Activated T-helper 9 cell treated with anti-CD3 and anti-CD28 coated beads, Interleukin-2, amount 50 U/mL, for 16 hours (primary cell): ENCODE data around the gene PDCD2.
"Not testable (repeated sequence)": the region's sequence is repeated elsewhere in the genome, so short reads cannot be mapped to it uniquely, and the experiment has no call there.

Experiments used
- DNase-seq: peaks from one replicate; pipeline ENCODE4 v3.0.0-alpha.2; 2020; ENCODE audit warnings: low read depth

PDCD2 gene

GRCh38 chr6:170552765-170553533 is 31.5 kb downstream of the PDCD2 start, which contains the start of gene PSMB1:
Gene PSMB1 (minus strand): TSS chr6:170553307. CDS start chr6:170553242, 65 bp downstream.
- DNase-seq = peak; percentile 71

- no peak for DNase-seq
These were observed 39.0 kb downstream of the PDCD2 start for GRCh38 chr6:170545405-170545804.

DNA sequence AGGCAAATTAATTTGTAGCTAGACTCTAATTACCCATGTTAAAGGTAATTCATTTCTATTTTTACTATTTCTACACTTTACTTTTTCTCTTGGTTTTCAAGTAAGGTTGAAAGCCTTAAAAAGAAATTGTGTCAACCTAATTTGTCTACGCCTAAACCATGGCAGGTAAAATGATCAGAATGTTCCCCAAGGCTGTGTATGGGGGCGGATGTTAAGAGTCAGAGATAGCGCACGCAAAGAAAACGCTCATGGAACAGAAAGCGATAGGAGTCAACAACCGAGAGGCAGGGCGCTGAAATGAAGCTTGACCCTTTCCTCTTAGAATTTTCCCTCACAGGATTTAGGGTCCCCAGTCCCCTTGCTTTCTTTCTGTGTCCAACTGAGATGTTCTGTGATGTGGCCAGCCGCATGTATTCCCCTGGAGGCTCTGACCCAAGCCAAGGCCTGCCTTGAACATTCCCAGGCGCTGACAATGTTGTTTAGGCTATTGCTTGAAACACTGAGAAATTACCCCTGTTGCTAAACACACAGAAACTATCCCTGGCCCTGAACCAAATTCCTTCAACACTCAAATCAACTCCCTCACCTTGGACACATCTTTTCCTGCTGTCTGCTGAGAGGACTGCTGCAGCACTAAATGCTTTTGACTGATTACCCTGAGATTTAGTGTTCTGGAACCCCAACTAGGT is 42.3 kb downstream of the PDCD2 start:
- DNase-seq = no peak

DNA sequence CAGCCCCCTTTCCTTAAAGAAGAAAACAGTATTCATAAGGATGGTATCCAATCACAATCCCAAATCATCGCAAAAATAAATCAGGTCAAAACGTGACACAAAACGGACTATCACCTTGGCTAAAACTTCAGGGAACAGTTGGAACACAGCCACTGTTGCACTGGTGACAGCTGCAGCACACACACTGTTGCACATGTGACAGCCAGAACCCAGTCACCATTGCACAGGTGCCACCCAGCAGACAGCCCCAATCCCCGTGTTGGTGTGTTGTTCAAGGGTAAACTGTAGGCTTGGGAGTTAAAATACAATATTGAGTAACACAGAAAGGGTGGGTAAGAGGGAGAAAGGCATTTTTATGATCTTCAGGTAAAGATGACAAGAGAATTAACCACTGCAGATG is 47.1 kb downstream of the PDCD2 start:
- no peak for DNase-seq

GRCh38 chr6:170536671-170537070 is 47.8 kb downstream of the PDCD2 start:
- DNase-seq = no peak

DNA sequence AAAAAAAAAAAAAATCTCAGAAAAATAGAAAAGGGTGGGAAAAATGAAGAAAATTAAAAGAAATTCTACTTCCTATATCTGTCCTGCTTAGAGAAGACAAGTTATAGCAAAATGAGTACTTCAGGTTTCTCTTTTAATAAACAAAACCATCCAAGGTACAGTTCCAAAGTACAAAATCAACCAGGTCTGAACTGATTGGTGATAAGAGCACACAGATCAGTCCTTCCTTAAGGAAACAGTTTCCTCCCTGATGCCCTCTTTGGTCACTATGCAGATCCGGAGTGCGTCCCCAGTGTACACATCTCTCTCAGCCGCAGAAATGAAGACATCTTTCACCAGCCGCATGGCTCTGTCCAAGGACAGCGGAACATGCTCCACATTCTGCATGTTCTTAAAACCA is 49.4 kb downstream of the PDCD2 start:
- no peak for DNase-seq

DNA sequence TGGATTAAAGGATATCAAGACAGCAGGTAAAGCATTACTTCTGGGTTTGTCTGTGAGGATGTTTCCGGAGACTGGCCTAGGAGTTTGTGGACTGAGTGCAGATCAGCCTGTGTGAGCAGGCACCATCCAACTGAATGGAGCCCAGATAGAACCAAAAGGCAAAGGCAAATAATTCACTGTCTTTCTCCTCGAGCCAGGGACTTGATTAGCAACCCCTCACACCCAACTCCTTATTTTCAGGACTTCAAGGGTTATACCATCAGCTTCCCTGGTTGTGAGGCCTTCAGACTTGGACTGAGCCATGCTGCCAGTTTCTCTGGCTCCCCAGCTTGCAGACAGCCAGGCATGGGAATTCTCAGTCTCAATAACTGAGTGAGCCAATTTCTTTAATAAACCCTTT is 50.6 kb downstream of the PDCD2 start:
- no peak for DNase-seq

DNA sequence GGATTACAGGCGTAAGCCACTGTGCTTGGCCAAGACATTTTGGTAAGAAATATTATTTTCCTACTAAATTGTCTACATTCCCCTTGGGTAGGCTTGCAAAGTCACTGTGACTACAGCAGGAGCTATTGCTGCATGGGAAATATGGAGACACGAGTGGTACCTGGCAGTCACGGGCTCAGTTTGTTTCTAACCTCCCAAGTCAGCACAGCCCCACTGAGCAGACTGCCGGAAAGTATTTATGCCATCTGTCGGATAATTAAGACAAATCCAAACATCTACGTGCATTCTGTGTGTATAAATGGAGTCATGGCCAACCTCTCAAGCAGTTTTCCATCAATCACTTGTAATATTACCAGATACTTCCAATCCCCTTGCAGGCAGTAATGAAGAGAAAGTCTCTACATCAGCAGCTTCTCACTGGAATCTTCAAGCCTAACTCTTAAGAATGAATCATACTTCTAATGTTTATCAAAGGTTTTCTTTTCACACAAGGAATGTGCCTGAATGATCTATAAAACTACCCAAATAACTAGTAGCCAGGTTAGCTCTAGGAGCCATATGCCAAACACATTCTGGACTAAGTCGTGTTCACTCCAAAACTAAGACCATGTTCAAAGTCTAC is 51.5 kb downstream of the PDCD2 start:
- no peak for DNase-seq

GRCh38 chr6:170529839-170530469 is 54.5 kb downstream of the PDCD2 start:
- DNase-seq = peak; percentile 53

GRCh38 chr6:170527995-170528394 is 56.4 kb downstream of the PDCD2 start:
- DNase-seq = not testable (repeated sequence)

- no peak for DNase-seq
These were observed 58.6 kb downstream of the PDCD2 start for GRCh38 chr6:170525795-170526194.
